GM18517 (cell line): Measurements from ENCODE around the gene PRR23B.

ENCODE experiments used
- ATAC-seq: cut with Tn5 transposase; IDR thresholded peaks from one replicate; pipeline ENCODE4 v1.9.1; 2021; ENCODE audit warnings: mild to moderate bottlenecking, moderate library complexity; ENCODE audit not compliant: unreplicated experiment

The PRR23B gene

DNA sequence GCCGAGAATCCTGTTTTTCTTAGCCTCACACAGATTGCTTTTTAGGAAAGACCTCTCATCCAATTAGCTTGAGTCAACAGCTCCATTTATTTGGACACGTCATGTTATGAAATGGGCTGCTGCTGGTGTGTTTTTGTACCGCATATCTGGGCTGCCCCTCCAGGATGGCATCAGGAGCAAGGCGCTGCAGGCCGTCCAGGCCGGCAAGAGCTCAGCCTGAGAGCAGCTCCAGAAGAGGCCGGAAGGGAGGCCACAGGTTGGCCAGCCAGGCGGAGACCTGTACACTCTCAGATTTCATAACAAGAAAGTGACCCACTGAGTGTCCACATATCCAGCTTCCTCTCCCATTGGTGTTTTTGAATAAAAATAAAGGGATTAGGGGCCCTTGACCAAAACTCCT is 45.4 kb downstream of the PRR23B start:
- ATAC-seq: no peak

DNA sequence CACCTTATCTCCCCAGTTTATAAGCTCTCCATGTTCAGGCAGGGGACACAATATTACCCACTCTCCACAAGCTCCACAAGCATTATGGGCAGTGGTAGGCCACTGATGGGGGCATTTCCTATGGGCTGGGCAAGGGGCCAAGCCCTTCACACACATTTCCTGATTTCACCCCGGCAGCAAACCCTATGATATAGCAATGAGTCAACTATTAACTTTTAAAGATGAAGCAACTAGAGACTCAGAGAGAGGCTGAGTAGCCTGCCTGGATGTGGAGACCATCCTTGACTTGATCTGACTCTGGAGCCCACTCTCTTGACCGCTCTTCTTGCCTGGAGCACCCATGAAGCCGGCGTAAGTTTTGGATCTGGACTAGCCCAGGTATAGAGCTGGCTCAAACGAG is 46.3 kb downstream of the PRR23B start:
- no peak for ATAC-seq

DNA sequence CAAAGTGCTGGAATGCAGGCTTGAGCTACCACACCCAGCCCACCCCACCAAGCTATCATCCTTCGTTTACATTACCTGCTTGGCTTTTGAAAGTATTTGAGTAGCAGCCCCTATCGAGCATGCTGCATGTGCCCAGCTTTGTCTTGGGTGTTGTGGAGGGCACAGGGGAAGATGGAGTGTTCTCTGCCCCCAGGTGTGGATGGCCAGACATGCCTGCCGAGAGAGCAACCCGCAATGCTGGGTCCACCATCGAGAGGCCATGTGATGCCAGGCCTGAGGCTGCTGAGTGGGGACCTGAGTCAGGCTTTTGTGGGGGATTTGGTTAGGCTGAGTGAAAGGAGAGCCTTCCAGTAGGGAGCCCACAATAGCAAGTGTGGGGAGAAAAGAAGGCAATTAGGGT is 47.8 kb downstream of the PRR23B start:
- no peak for ATAC-seq

DNA sequence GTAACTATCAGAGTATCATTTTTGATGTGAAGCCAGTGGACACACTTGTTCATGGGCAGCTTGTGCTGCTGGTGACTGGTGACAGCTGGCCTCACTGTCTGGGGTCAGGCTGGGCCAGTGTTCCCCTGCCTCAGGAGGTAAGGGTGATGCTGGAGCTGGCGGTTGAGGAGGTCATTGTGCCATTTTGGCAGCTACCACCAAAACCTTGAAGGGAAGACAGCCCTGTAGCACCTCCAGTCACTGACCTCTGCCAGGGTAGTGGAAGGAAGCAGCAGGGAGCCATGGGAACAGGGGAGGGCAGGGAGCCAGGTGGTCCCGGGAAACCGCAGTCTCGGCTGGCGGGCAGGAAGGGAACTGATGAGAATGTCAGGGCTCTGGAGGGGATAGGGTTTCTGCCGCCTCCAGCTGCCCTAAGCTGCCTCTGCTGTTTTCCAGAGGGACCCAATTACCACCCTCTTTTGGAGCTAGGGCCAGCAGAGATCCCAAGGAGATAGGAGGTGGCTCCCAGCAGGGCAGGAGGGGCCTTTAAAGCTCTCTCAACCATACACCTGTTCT is 48.9 kb downstream of the PRR23B start:
- no peak for ATAC-seq
